Measurements from ENCODE around the gene CTTN. TPM values are rescaled to one million over a fixed set of nuclear protein-coding genes. Genes with fewer than 3 reads are reported as not detected.

The CTTN gene
- total and polyA plus RNA-seq, 10 of the 15 experiments (the other 5 are each of a cell fraction or from before 2014, with no cell fraction given) = 1.1 to 37.8 (median 11.8) TPM

GRCh38 chr11:70352100-70352499 is 46.2 kb upstream of the CTTN start:
- BruUV-seq (replicated peaks) = no TSS peak
- FAIRE-seq = no peak
- Histone ChIP-seq H3K27ac (ENCODE audit: control insufficient read depth, insufficient read depth) (no peak overlapping the region), H3K27me3 (replicated peaks in 1 of 2; ENCODE audit: control insufficient read depth in 2 of 2, insufficient read depth in 2 of 2, low read length in 1 of 2) (no peaks in the 10 kb centered on the region), H3K36me3 (ENCODE audit: control insufficient read depth in 2 of 2, insufficient read depth in 2 of 2, low read length in 1 of 2) (peaks cover 8 to 32% of the 10 kb centered on the region in 2 experiments), H3K9ac (ENCODE audit: control insufficient read depth, insufficient read depth, low read length) (no peak overlapping the region), H3K4me1 (ENCODE audit: control insufficient read depth, insufficient read depth, low read length) (no peaks in the 10 kb centered on the region), H3K4me3 (no peak overlapping the region), H4K20me1 (ENCODE audit: control insufficient read depth, insufficient read depth) (no peaks in the 10 kb centered on the region), H3K9me3 (replicated peaks; ENCODE audit: control insufficient read depth, insufficient read depth, low read length) (no peaks in the 10 kb centered on the region), H3K79me2 (ENCODE audit: control insufficient read depth, insufficient read depth, low read length) (no peaks in the 10 kb centered on the region), H3K4me2 (ENCODE audit: control insufficient read depth, insufficient read depth) (no peak overlapping the region), H2AFZ (ENCODE audit: control insufficient read depth, low read depth, low read length) (no peak overlapping the region)
- intact Hi-C loops (cut with micrococcal nuclease; ENCODE audit: unreplicated experiment) (no loop called here), in situ Hi-C loops (cut with MboI) (no loop called here)
- no peak for TF ChIP-seq ZNF274 (IDR thresholded peaks at IDR 0.05; ENCODE audit: insufficient read depth, insufficient read length)
- no peak for TF ChIP-seq DPF2 (IDR thresholded peaks at IDR 0.05)
- no peak for TF ChIP-seq ZBTB11 (CRISPR knock-in tag; IDR thresholded peaks at IDR 0.05)
- TF ChIP-seq PBX3 (IDR thresholded peaks at IDR 0.05; ENCODE audit: insufficient replicate concordance, low read depth, low read length) = no peak
- TF ChIP-seq RAD51 (IDR thresholded peaks at IDR 0.05) = no peak
- no peak for TF ChIP-seq CHD1 (IDR thresholded peaks at IDR 0.05; ENCODE audit: low read depth, low read length)
- no peak for TF ChIP-seq SUZ12 (IDR thresholded peaks at IDR 0.05; ENCODE audit: unreplicated experiment)
- ChIA-PET CTCF (interaction anchor here (1.0 kb wide), 1 partner anchor 38 kb away, joined by 3 read pairs; no protein-coding TSS in a partner anchor), RAD21 (ENCODE audit: unreplicated experiment) (no interaction called here), SMC1A (ENCODE audit: uncharacterized antibody, unreplicated experiment) (no interaction called here), POLR2A (no interaction called here)
- DNase-seq (ENCODE audit: low read depth, low spot score) = no peak
- ATAC-seq = no peak
- 100% methylated on average over 1 of the region's 1 CpG for WGBS (ENCODE audit: insufficient coverage, insufficient replicate concordance, low lambda C conversion rate, missing lambda C conversion rate)
